Stomach (tissue), 9 donors: ENCODE data around the gene SF3B3. TPM values are rescaled to one million over a fixed set of nuclear protein-coding genes. Genes with fewer than 3 reads are reported as not detected.

ENCODE experiments used
- DNase-seq, 2 donors: peaks; one replicate each; pipeline versions ENCODE4 v3.0.0 to v3.0.0-alpha.2; 2013 to 2019
- H3K27ac ChIP-seq, 5 donors: fragments of 200-600 bp in 4 of 5; sonication (generic) in 4 of 5; one replicate each; pipeline ENCODE4 v1.5.1; 2013 to 2019; ENCODE audit warnings: mild to moderate bottlenecking in 1 of 5, moderate library complexity in 1 of 5
- H3K27me3 ChIP-seq, 3 donors: fragments of 200-600 bp; sonication (generic); one replicate each; pipeline ENCODE4 v1.5.1; 2017 to 2019; ENCODE audit warnings: mixed run types in 1 of 3
- H3K36me3 ChIP-seq, 4 donors: fragments of 200-600 bp; sonication (generic); 1 replicate in 3 of 4; 2 replicates in 1 of 4; pipeline ENCODE4 v1.5.1; 2016 to 2019
- H3K4me1 ChIP-seq, 4 donors: fragments of 200-600 bp; sonication (generic); one replicate each; pipeline ENCODE4 v1.5.1; 2016 to 2019
- H3K4me3 ChIP-seq, 4 donors: fragments of 200-600 bp; sonication (generic) in 3 of 4; one replicate each; pipeline ENCODE4 v1.5.1; 2016 to 2019; ENCODE audit warnings: mild to moderate bottlenecking in 1 of 4
- H3K9me3 ChIP-seq, 4 donors: fragments of 200-600 bp; sonication (generic); one replicate each; pipeline ENCODE4 v1.5.1; 2016 to 2019
- CTCF ChIP-seq, 7 experiments: fragments of 450-650 bp in 4 of 7; fragments of 200-600 bp in 3 of 7; sonication (generic) in 3 of 7; IDR thresholded peaks; one replicate each; pipeline ENCODE4 v1.5.1; 2016 to 2019; ENCODE audit warnings: antibody characterized with exemption in 7 of 7, control low read depth in 2 of 7, mild to moderate bottlenecking in 1 of 7
- EP300 ChIP-seq: sonication (generic); formaldehyde crosslinking; IDR thresholded peaks from one replicate; pipeline ENCODE4 v1.6.1; 2017; ENCODE audit warnings: antibody characterized with exemption
- POLR2A ChIP-seq, 4 donors: fragments of 450-650 bp; IDR thresholded peaks; one replicate each; pipeline ENCODE4 v1.6.1; 2016; ENCODE audit warnings: antibody characterized with exemption in 4 of 4, control low read depth in 2 of 4, mild to moderate bottlenecking in 1 of 4, moderate library complexity in 1 of 4
- POLR2AphosphoS5 ChIP-seq, 3 donors: sonication (generic); formaldehyde crosslinking; IDR thresholded peaks; one replicate each; pipeline ENCODE4 v1.6.1; 2016; ENCODE audit warnings: antibody characterized with exemption in 3 of 3
- WGBS, 5 donors: extraction: QIAGEN DNeasy Blood & Tissue Kit in 3 of 5; methylation state at CpG; one replicate each; pipeline versions ENCODE4 v1.1.5 to v1.1.7; 2013 to 2018; 5-methylcytosine and 5-hydroxymethylcytosine counted together
- intact Hi-C: fragments of 100-400 bp; cut with DNase I; formaldehyde crosslinking; loops from one replicate; pipeline ENCODE4 v1.15.1; 2023; ENCODE audit warnings: low total_unique reads
- polyA plus RNA-seq, 3 donors: library from polyadenylated mRNA; stranded (reverse); fragments of 200-250 nt; gene quantifications; one replicate each; pipeline ENCODE4 v1.2.3, GENCODE V29; 2013
- total RNA-seq, 5 donors: library from RNA; depleted of rRNA; stranded (reverse); fragments of >200 nt; gene quantifications; one replicate each; pipeline versions ENCODE4 v1.1.0 to v1.2.3, GENCODE V29; 2014 to 2016
- donor health status: healthy with polysubstance abuse.
- donor health status: Bipolar disorder and iron deficiency.
- donor health status: healthy.

Gene SF3B3
- total and polyA plus RNA-seq, 8 donors = 30.8 to 141 (median 79.8) TPM

GRCh38 chr16:70556063-70556462, 32.4 kb downstream of the SF3B3 start:
- Histone ChIP-seq H3K4me3 (no peak overlapping the region), H3K27me3 (no peaks in the 10 kb centered on the region), H3K4me1 (peaks cover 0 to 7% (median 3%) of the 10 kb centered on the region in 4 donors), H3K9me3 (no peaks in the 10 kb centered on the region), H3K27ac (no peak overlapping the region), H3K36me3 (peaks cover 73 to 100% (median 100%) of the 10 kb centered on the region in 4 donors)
- intact Hi-C loops = no loop called here
- no peak for TF ChIP-seq POLR2AphosphoS5 (IDR thresholded peaks at IDR 0.05)
- TF ChIP-seq CTCF (IDR thresholded peaks at IDR 0.05) = no peak
- no peak for TF ChIP-seq POLR2A (IDR thresholded peaks at IDR 0.05)
- no peak for TF ChIP-seq EP300
- no peak for DNase-seq
- 86 to 91% (median 88%) methylated on average over 3 of the region's 3 CpGs for WGBS, 5 donors

DNA sequence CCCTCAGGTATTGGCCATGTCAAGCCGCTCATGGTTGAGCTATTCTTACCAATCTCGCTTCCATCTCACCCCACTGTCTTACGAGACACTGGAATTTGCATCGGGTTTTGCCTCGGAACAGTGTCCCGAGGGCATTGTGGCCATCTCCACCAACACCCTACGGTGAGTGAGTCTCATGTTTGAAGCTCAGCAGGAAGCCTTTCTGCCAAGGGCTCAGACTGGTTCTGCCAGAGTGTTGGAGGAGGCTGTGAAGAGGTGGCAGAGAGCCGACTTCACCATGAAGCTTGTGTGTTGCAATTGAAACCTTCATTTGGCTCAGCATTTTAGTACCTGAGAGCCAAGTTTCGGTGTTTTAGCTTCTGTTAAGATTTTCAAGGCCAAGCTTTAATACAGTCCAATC, 38.0 kb downstream of the SF3B3 start:
- no peak for TF ChIP-seq POLR2AphosphoS5 (IDR thresholded peaks at IDR 0.05)
- TF ChIP-seq EP300 = no peak
- no peak for TF ChIP-seq POLR2A (IDR thresholded peaks at IDR 0.05)
- TF ChIP-seq CTCF (IDR thresholded peaks at IDR 0.05) = no peak
- Histone ChIP-seq H3K27ac (no peak overlapping the region), H3K4me1 (no peaks in the 10 kb centered on the region), H3K9me3 (no peaks in the 10 kb centered on the region), H3K27me3 (no peaks in the 10 kb centered on the region), H3K36me3 (peaks cover 98 to 100% (median 100%) of the 10 kb centered on the region in 4 donors), H3K4me3 (no peak overlapping the region)
- intact Hi-C loops = no loop called here
- DNase-seq = no peak
- WGBS, 5 donors = 89 to 93% (median 90%) methylated on average over 9 of the region's 9 CpGs

GRCh38 chr16:70563636-70564035, 40.0 kb downstream of the SF3B3 start:
- H3K27ac ChIP-seq = no peak overlapping the region
- DNase-seq = no peak
- H3K4me1 ChIP-seq = no peaks in the 10 kb centered on the region
- intact Hi-C loops = no loop called here
- H3K27me3 ChIP-seq = no peaks in the 10 kb centered on the region
- H3K4me3 ChIP-seq = no peak overlapping the region
- H3K9me3 ChIP-seq = no peaks in the 10 kb centered on the region
- TF ChIP-seq POLR2A (IDR thresholded peaks at IDR 0.05) (no peak), CTCF (IDR thresholded peaks at IDR 0.05) (no peak), POLR2AphosphoS5 (IDR thresholded peaks at IDR 0.05) (no peak), EP300 (no peak)
- 66 to 81% (median 77%) methylated on average over 7 of the region's 7 CpGs for WGBS, 5 donors
- H3K36me3 ChIP-seq = peaks cover 99 to 100% (median 100%) of the 10 kb centered on the region in 4 donors

DNA sequence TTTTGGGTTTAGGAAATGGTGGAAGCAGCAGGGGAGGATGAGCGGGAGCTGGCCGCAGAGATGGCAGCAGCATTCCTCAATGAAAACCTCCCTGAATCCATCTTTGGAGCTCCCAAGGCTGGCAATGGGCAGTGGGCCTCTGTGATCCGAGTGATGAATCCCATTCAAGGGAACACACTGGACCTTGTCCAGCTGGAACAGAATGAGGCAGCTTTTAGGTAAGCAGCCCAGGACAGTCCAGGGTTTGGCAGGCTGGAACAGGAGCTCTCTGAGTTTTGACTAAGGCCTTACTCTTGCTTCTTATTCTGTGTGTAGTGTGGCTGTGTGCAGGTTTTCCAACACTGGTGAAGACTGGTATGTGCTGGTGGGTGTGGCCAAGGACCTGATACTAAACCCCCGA, 41.4 kb downstream of the SF3B3 start:
- H3K4me1 ChIP-seq = no peaks in the 10 kb centered on the region
- H3K27ac ChIP-seq = no peak overlapping the region
- intact Hi-C loops = no loop called here
- H3K36me3 ChIP-seq = peaks cover 100% of the 10 kb centered on the region in 4 donors
- H3K9me3 ChIP-seq = no peaks in the 10 kb centered on the region
- 64 to 83% (median 79%) methylated on average over 4 of the region's 4 CpGs for WGBS, 5 donors
- no peak for TF ChIP-seq EP300
- no peak for TF ChIP-seq POLR2A (IDR thresholded peaks at IDR 0.05)
- TF ChIP-seq CTCF (IDR thresholded peaks at IDR 0.05) = no peak
- no peak for TF ChIP-seq POLR2AphosphoS5 (IDR thresholded peaks at IDR 0.05)
- H3K4me3 ChIP-seq = no peak overlapping the region
- no peak for DNase-seq
- H3K27me3 ChIP-seq = no peaks in the 10 kb centered on the region
